ELF-1 (cell line): ENCODE measurements around the gene ANTXR2.

Experiments
- DNase-seq: peaks from one replicate; pipeline ENCODE4 v3.0.0-alpha.2; 2016; ENCODE audit warnings: low read depth, low spot score

ANTXR2 gene

DNA sequence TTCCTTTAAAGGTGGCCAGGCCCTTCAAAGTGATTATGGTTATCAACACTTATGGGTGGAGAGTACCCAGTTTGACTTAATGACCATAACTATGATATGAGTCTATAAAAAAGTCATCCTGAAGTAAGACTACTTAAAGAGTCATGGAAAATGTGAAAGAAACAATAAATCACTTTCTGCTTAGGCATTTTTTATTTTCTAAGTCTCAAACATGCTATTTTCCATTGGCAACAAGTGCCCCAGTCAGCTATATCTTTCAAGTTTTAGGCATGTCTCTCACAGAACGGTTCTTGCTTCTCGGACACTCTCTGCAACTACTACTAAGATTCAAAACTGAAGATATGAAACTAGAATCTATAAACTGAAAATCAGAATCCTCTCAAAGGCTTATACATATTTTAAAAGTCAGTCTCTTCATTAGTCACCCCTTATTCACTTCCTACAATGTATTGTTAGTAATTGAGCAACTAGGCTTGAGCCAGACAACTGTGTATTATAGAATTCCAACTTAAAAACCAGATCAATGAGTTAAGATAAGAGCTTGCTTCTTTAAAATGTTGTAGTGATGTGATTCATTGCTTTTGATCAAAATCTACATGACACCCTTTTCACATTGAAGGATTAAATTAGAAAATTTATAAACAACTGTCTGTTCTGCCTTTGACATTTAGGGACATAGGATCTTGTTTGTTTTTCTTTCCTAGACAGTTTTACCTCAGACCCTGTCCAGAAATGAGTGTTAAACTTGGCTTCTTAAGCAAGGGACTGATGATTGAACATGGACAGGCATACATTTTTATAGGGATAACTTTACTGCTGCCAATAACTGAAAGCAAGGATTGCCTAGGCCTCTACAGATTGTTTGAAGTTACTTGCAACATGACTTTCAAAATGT is 2.9 kb downstream of the ANTXR2 start:
- no peak for DNase-seq

DNA sequence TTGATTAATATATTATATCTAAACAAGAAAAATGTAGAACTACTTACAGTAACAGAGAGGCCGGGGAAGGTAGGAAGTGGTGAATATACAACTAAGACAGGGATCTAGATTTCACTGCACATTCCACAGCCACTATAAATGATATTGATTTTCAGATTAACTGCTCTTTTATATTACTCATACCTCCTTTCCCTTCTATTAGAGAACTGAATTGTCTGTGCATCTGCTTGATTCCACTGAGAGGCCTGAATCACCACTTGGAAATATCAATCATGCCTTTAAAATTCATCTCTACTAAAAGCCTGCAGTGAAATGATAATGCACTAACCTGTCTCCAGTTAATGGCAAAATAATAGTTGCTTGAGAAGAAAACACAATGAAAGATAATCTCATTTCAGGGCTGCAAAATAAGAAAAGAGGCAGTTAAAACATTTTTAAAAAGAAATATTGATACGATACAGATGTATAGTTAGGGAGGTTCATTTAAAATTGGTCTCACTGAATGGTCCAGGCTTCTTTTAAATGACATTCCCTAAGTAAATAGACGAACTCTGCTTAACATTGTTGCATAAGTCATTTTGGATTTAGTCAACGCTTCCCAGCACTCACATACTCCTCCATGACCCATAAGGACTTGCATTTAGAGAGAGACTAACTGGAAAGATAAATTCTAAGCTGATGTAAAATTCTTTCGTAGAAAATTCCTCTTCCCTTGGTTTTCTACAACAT is 3.8 kb downstream of the ANTXR2 start:
- DNase-seq: no peak

DNA sequence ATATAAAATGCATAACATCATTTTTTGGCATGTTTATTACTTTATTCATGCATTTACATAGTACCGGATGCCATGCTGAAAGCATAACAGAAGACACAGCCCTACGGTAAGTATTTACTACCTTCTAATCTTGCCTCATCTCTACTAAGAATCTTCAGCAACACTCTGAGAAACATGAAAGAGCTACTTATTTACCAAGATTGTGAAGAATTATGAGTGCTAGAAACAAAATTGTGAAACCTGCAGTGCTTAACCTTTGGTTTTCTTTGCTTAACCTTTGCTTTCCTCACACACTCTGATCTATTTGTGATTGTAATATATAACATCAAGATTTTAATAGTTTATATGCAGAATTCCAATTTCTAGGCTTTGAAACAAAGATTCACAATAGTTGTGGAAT is 7.4 kb downstream of the ANTXR2 start:
- DNase-seq: no peak

DNA sequence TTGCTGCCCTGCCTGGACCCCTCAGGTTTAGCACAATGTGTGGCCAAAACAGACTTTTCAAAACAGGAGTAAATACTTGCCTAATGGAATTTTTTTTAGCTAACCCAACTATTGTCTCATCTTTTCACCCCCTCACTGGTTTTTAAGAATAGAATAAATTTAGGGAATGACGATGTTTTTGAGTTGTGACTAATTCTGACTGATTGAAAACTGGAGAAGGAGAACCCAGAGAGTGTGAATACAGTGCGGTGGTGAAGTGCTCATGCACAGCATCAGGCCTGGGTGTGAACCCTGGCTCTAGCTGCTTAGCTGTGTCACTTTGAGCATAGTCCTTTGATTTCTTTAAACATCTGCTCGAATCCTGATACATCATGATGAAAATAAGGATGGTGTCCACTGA is 10.5 kb downstream of the ANTXR2 start:
- no peak for DNase-seq

DNA sequence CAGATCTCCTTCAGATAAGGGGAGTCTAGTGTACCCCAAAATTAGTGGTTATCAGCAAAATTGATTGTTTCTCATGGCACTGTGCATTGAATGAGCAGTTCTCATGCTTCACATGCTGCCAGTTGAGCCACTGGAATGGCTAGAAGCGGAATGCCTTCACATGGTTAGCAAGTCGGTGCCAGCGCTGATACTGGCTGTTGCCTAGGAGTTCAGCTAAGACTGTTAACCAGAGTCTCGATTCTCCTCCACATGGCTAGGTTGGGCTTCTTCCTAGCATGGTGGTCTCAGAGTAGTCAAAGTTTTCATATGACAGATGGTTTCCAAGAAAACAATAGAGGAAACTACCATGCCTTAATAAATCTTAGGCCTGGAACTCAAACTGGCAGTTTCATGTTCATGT is 12.2 kb downstream of the ANTXR2 start:
- no peak for DNase-seq

DNA sequence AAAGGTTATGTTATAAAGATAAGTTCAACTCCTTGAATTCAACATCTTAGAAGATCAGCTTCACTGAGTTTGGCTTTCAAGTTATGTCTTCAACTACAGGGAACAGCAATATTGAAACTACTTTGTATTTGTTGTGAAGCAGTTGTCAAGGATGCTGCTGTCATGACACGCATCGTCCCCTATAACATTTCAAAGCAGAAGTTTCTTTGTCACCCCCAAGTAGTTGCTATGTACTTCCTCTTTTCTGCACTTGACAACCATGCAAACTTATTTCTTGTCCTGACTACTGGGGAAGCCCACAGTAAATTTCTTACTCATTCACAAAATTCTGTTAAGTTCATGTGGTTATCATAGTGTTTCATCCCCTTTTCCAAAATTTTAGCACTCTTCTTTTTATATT is 14.3 kb downstream of the ANTXR2 start:
- DNase-seq: no peak

DNA sequence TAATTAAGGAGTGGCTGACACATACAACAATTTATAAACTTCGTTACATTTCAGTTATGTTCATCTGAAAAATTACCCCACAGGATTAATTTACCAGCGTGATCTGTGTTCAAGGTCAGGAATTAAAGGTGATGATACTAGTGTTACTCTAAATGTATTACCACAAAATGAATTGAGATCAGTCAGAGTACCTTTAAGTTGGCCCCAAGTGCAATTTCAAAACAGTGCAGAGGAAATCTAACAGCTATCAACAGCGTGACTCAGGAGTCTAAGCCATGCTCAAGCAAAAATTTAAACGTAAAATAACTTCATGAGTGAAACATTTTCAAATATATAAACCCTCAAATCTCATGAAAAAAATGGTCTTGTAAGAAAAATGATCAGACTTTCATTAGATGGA is 18.7 kb downstream of the ANTXR2 start:
- no peak for DNase-seq

DNA sequence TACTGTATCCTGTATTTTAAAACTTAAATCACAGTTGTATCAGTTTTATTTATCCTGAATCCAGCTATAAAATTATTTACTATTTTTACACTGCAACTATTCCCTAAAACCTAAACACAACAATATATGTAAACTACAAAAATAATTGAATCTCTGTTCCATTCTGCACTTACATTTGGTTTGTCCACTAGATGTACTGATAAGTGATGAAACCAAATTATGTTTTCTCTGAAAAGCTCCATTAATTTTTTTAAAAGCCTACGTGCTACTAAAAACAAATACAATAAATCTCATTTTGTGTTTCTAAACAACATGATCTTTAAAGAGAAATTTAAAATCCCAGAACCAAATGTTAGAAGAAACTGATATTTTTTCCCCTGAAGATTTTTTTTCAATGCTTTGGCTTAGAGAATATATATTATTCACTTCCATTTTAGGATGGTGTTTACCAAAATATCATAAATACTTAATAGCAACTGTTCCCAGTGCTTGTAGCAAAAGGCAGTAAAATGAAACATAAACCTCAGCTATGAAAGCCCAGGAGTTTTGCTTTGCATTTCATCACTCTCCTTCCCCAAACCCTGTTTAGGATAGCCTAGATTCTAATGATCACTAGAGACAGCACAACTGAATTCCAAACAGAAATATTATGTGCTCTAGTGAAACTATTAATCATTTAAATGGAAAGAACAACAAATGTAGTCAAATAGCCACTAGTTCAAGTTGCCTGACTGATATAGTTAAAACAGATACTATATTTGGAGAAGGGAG is 19.7 kb downstream of the ANTXR2 start:
- DNase-seq: no peak

DNA sequence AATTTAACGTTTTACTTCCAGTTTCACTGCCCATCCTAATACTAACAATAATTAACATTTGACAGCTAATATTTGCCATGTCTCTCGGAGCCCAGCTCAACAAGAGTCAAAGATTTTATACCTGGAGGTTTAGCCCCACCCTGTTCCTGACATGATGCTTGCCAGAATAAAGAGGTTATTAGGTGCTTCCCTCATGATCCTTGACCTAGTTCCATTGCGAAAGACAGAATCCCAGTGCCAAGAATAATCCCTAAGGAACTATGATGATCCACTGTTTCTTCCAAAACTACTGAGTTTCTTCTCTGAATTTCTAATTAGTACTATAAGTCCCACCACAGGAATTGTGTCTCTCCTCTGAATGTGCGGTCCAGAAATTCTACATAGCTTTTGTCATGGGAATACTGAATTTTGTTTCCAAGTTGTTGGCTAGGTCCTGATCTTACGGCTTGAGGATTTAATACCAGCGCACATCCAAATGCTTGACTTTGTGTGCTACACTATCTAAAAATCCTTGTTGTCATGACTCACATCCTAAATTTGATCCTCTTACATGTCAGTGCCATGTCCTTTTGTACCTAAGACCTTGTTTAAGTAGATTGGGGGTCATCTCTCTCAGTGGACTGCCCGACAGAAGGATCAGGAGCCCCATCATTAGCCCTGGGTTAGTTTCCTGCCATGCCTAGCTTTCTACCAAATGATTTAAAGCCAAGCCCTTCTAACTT is 23.1 kb downstream of the ANTXR2 start:
- no peak for DNase-seq

DNA sequence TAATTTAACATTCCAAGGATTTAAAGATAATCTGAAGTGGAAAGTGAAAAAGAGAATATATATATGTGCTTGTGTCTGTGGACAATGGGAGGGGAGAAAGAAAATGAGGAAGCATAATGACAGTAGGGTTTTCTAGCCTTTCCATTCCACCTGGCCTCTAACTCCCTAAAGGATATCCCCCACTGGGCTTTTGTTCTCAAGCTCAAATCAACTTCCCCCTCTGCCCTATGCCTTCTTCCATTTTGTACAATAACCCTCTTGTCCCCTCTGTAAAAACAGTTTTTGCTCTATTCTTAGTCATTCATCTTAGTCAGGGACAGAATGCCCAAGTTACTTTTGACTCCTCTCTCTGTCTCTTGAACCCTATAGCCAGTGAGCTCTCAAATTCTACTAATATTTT is 23.6 kb downstream of the ANTXR2 start:
- no peak for DNase-seq

DNA sequence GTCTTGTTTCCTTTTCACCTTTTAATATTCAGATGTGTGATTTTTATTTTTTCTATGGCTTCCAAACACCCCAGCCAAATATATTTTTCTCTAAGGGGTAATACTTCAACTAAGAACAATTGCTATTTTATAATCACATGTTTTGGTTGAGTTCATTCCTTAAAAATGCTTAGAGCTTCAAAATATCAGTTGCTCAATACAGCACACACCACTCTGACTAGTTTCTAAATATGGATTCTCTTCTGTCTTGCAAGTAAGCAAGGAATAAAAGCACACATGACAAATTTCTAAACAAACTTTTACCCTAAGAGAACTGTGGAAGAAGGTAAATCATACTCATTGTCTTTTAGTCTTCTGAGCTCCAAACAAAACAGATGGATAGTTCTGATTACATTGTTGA is 27.2 kb downstream of the ANTXR2 start:
- no peak for DNase-seq

DNA sequence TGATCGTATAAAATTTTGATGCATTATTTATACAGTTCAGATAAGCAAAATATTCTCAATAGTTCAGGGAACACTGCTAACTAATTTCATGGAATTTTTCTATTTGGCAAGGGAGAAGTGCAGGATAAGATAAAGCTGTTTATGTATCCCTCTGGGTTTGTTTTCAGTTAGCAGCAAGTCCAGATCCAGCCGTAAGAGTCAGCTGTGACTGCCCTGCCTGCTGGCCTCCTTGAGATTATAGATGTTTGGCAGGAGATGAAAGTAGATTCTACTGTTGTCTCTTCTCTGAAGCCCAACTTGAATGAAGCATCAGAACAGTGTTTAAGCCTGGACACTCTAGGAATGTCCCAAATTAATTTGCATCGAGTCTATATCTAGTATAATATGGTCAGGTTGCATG is 29.5 kb downstream of the ANTXR2 start:
- no peak for DNase-seq

DNA sequence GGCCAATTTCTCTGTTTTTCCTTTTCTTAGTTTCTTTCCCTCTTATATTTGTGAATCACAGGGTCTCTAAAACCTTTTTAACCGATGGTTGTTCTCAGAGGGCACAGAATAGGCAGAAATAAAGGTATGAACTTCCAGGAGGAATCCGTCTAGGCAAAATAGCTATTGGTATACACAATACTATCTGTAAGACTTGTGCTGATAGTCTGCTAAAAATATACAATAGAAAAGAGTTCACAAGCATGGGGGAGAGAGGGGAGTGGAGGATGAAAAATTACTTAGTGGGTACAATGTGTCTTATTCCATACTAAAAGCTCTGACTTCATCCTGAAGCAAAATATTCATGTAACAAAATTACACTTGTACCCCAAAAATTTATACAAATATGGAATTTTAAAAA is 30.2 kb downstream of the ANTXR2 start:
- no peak for DNase-seq

DNA sequence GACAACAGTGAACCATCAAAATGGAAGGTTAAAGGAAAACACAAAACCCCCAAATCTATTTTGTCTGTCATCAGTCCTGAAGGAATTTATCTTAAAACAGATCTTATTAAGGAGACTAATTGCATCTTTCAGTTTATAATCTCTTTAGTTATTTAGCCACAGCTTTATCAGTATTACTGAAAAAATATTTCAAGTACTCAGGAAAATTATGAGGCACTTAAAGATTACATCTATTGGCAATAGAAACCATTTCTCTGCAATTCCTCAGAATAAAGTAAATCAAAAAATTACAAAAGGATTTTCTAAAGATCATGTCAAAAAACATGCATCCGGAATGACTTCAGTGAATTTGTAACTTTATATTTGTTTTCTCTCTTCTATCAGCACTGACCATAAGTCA is 35.2 kb downstream of the ANTXR2 start:
- DNase-seq: no peak

DNA sequence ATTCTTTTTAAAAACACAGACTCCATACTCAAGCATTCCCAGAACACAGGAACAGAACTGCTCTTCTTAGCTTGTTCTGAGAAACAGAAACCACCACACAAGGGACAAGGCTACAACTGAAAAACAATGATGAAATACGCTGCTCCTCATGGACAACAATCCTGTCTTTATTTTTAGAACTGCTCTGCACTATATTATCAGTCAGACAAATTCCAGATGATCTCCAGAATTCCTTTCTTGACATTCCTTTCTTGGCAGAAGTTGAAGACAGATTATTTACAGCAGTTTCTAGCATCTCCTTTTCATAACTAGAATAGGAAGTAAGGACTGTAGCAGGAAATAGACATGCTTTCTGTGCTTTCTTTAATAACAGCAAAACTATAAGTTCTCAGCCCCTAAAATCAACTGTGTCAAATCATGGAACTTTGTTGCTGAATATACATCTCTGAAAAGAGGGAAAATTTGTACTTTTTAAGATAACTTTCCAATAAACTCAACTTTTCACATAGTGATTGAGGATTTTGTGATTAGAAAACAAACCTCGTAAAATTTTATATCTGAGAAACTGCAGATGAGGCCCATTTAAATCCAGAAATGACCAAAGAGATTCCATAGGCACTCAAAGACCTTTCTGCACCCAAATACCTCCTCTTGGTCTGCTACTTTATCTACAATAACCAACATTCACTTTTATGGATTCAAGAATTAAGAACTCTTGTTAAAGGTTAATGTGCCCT is 35.9 kb downstream of the ANTXR2 start:
- DNase-seq: no peak

DNA sequence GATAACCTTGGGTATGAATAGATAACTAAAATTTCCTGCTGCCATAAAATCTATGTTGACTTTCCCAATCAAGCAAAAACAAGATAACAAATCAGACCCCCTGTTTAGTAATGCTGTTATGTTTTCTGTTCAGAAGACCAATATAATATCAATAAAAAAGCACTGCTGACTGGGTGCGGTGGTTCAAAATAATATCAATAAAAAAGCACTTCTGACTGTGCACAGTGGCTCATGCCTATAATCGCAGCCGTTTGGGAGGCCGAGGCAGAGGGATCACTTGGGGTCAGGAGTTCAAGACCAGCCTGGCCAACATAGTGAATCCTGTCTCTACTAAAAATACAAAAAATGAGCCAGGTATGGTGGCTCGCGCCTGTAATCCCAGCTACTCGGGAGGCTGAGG is 36.7 kb downstream of the ANTXR2 start:
- DNase-seq: no peak

DNA sequence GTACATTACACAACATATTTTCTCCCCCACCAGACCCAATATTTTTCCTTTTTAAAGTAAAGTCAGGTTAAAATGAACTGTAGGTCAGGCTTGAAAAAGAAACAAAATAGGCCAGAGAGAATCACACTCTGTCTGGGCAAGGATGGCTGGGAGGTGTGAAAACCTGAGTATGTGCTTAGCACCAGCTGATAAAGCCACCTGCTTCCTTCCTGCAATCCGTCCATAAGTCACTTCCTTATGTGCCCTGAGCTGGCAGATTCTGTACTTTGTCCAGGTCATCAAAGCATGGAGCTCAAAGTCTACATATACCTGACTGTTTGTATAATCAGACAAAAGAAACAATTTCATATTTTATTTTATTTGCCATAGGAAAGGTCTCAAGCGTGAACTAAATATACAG is 37.7 kb downstream of the ANTXR2 start:
- DNase-seq: no peak

DNA sequence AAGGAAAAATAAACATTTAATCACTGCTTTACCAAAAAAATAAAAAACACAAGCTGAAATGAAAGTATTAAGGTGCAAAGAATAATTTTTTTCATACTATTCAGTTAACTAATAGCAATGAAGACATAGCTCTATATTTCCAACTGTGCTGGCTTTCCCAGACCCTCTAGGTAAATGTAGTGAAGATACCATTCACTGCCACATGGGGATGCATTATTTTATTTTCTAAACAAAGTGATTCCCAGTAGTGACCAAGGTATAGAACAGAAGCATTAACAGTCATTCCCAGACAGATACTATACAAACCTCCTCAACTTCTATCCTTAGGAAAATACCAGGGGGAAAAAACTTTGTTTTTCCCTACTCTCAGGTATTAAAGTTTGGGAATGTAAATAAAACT is 39.4 kb downstream of the ANTXR2 start:
- no peak for DNase-seq

DNA sequence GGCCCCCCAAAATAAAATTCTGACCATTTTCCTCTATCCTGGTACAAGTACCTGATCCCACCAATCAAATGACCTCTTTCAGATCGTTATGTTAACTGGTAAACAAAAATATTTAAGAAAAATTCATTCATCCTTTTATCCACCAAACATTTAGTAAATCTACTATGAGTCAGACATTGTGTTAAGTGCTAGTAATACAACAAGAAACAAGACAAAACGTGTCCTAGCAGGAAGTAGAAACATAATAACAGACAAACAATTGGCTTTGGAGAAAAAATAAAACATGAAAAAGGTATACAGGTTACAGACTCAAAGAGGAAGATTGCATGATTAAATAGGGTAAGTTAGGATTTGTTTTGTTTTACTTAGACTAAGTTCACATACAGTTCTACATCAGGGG is 43.7 kb downstream of the ANTXR2 start:
- no peak for DNase-seq

DNA sequence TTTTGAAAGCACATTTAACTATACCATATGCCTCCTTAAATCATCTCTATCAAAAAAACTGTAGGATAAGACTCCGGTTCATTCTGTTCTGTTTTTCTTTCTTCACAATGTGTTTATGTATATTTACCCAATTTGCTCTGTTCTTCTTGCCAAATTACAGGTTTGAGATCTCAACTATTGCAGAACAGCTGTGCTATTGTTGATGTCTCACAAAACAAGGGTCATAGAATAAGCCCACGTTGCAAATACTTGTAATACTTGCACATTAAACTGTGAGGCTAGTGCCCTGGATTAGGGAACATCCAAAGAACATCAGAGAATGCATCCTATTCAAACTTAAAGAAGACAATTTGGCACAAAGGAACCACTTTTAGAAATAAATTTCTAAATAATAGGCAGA is 45.4 kb downstream of the ANTXR2 start:
- DNase-seq: no peak

DNA sequence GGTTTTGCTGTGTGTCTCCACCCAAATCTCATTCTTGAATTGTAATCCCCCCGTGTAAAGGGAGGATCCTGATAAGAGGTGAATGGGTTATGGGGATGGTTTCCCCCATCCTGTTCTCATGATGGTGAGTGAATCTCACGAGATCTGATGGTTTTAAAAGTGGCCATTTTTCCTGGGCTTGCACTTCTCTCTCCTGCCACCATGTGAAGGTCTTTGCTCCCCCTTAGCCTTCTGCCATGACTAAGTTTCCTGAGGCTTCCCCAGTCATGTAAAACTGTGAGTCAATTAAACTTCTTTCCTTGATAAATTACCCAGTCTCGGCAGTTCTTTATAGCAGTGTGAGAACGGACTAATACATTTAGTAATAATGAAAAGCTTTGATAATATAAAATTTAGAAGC is 46.9 kb downstream of the ANTXR2 start:
- no peak for DNase-seq
